ENCODE data around the gene IGLL5. TPM values are rescaled to one million over a fixed set of nuclear protein-coding genes. Genes with fewer than 3 reads are reported as not detected.

IGLL5 gene
- total RNA-seq, 1 donor from 2014 or later = not detected

DNA sequence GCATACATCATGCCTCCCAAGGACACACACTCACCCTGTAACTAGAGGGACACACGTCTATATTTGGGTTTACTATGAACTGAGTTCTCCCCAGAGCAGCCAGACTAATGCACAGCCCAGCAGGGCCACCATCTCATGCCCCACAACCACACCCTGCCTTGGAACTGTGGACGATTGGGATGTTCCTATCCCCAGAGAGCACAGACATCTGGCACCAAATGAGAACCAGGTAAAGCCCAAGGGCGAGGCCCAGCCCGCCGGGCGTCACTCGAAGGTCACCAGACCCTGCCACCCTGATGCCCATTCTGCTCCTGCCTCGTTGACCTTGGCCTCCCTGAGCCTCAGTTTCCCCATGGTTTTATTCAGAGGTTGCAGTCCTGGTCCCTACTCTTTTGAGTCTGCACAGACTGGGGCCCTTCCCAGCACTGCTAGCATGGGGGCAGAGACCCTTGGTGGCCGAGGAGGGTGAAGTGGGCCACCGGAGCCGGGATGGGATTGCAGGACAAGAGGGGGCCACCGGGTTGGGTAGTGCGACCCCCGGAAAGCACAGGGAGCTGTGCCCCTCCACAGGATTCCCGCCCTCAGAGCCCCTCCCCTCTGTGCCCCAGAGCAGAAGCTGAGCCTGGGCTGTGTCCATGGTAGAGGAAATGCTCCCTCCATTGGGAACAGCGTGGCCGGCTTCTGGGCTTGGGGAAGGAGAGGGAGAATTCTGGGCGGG, 56.8 kb downstream of the IGLL5 start:
- Mint-ChIP-seq H3K4me3 (ENCODE audit: low read depth) (no peak overlapping the region), H3K27me3 (peaks cover 15% of the 10 kb centered on the region), H3K27ac (no peak overlapping the region), H3K4me1 (ENCODE audit: low read depth) (peaks cover 5% of the 10 kb centered on the region), H3K9me3 (ENCODE audit: low read depth) (no peaks in the 10 kb centered on the region), H3K36me3 (ENCODE audit: insufficient read depth) (no peaks in the 10 kb centered on the region)
- peak; percentile 5 for DNase-seq (ENCODE audit: low spot score, unreplicated experiment)
- TF ChIP-seq, protein P1, sequence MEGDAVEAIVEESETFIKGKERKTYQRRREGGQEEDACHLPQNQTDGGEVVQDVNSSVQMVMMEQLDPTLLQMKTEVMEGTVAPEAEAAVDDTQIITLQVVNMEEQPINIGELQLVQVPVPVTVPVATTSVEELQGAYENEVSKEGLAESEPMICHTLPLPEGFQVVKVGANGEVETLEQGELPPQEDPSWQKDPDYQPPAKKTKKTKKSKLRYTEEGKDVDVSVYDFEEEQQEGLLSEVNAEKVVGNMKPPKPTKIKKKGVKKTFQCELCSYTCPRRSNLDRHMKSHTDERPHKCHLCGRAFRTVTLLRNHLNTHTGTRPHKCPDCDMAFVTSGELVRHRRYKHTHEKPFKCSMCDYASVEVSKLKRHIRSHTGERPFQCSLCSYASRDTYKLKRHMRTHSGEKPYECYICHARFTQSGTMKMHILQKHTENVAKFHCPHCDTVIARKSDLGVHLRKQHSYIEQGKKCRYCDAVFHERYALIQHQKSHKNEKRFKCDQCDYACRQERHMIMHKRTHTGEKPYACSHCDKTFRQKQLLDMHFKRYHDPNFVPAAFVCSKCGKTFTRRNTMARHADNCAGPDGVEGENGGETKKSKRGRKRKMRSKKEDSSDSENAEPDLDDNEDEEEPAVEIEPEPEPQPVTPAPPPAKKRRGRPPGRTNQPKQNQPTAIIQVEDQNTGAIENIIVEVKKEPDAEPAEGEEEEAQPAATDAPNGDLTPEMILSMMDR (IDR thresholded peaks at IDR 0.05; ENCODE audit: unreplicated experiment) = no peak

DNA sequence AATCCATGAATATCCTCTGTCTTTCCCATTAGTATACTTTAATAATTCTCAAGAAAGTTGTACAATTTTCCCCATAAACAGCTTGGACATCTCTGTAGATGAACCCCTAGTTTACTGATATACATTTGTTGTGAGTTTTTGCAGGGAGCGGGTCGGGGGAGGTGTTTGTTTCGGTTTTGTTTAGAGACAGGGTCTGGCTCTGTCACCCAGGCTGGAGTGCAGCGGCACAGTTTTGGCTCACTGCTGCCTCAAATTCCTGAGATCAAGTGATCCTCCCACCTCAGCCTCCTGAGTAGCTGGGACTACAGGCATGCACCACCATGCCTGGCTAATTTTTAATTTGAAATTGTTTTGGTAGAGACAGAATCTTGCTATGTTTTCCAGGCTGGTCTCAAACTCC, 57.6 kb downstream of the IGLL5 start:
- no peaks in the 10 kb centered on the region for H3K9me3 Mint-ChIP-seq (ENCODE audit: low read depth)
- TF ChIP-seq, protein P1 (IDR thresholded peaks at IDR 0.05; ENCODE audit: unreplicated experiment) = no peak
- peaks cover 20% of the 10 kb centered on the region for H3K27me3 Mint-ChIP-seq
- H3K27ac Mint-ChIP-seq = no peak overlapping the region
- H3K4me1 Mint-ChIP-seq (ENCODE audit: low read depth) = no peaks in the 10 kb centered on the region
- no peak for DNase-seq (ENCODE audit: low spot score, unreplicated experiment)
- H3K4me3 Mint-ChIP-seq (ENCODE audit: low read depth) = no peak overlapping the region
- no peaks in the 10 kb centered on the region for H3K36me3 Mint-ChIP-seq (ENCODE audit: insufficient read depth)

Small RNAs within 50 kb of the gene (microRNA-seq; reads per million reads assigned to microRNA genes)
- gene MIR5571 (ENCODE audit: borderline number of aligned reads, unreplicated experiment) = not detected

Other genes starting within 250 kb of the IGLL5 start
- not detected in 2 replicates for gene GGTLC2, start 243.2 kb upstream of the IGLL5 start, total RNA-seq
- gene GNAZ, start 182.7 kb downstream of the IGLL5 start, total RNA-seq = 16.3 and 19.2 TPM in 2 replicates

Measured in progenitor cell of endocrine pancreas (in vitro differentiated cells).